ENCODE measurements around the gene GOLGA1. TPM values are rescaled to one million over a fixed set of nuclear protein-coding genes. Genes with fewer than 3 reads are reported as not detected.

GOLGA1 gene
- polyA plus RNA-seq, 1 of the 3 experiments (the other 2 are of a cell fraction) = 10.0 TPM

- Histone ChIP-seq H3K27me3 (ENCODE audit: insufficient read depth) (no peaks in the 10 kb centered on the region), H3K36me3 (replicated peaks in 1 of 2; ENCODE audit: control insufficient read depth in 1 of 2, insufficient read depth in 2 of 2, low read length in 1 of 2) (peaks cover 6 to 17% of the 10 kb centered on the region in 2 experiments), H3K4me3 (ENCODE audit: low read depth in 2 of 2, low read length in 1 of 2) (peak overlapping the region; percentile 85 to 94), H2AFZ (ENCODE audit: low read depth) (peak overlapping the region; percentile 90), H3K4me2 (peak overlapping the region; percentile 87), H3K27ac (ENCODE audit: low read depth in 2 of 2, low read length in 1 of 2) (peak overlapping the region; percentile 86 to 90), H3K9me3 (no peaks in the 10 kb centered on the region), H4K20me1 (ENCODE audit: insufficient read depth) (peaks cover 36% of the 10 kb centered on the region), H3K79me2 (ENCODE audit: insufficient read depth) (peaks cover 68% of the 10 kb centered on the region), H3K9ac (peak overlapping the region; percentile 90), H3K9me2 (no peaks in the 10 kb centered on the region), H3F3A (replicated peaks; ENCODE audit: insufficient read depth) (peaks cover 3% of the 10 kb centered on the region), H3K4me1 (ENCODE audit: control insufficient read depth in 1 of 2, insufficient read depth in 2 of 2, low read depth in 1 of 2, low read length in 1 of 2) (peaks cover 8 to 24% of the 10 kb centered on the region in 2 experiments; a peak in 3 of 4 replicates)
- ChIA-PET CTCF (interaction anchor here (0.6 to 2.0 kb wide), 7 partner anchors 9 to 275 kb away, joined by 3 to 9 read pairs (median 3); partner anchors contain the start of genes SCAI and WDR38), POLR2A (interaction anchor here (0.7 to 1.0 kb wide), 2 partner anchors 98 to 275 kb away, joined by 3 read pairs; partner anchors contain the start of genes NR6A1 and SCAI)
- DNase-seq = peak; percentile 99
- 0% methylated on average over 17 of the region's 101 CpGs for WGBS (ENCODE audit: low lambda C conversion rate)
- TF ChIP-seq PBX3 (IDR thresholded peaks at IDR 0.05) (peak; percentile 13; the same call in 1 of the 2 replicates), SIN3A (IDR thresholded peaks at IDR 0.05; ENCODE audit: borderline replicate concordance, low read depth, low read length) (0 out of 2 replicates have a peak, but pooled peaks have one; percentile 73), MAX (IDR thresholded peaks at IDR 0.05; ENCODE audit: low read depth) (peak; percentile 82), RAD21 (IDR thresholded peaks at IDR 0.05; ENCODE audit: low read length) (no peak; the same call in 1 of the 2 replicates), ELF1 (IDR thresholded peaks at IDR 0.05) (peak; percentile 76), ZBTB33 (IDR thresholded peaks at IDR 0.05; ENCODE audit: borderline replicate concordance, low read depth) (no peak), MEF2A (IDR thresholded peaks at IDR 0.05; ENCODE audit: borderline replicate concordance, low read depth) (no peak), USF1 (IDR thresholded peaks at IDR 0.05; ENCODE audit: borderline replicate concordance, low read depth) (no peak), NRF1 (IDR thresholded peaks at IDR 0.05; ENCODE audit: low read depth, low read length) (peak; percentile 66), POLR2AphosphoS5 (IDR thresholded peaks at IDR 0.05; ENCODE audit: low read depth, low read length) (peak; percentile 93), SMC3 (IDR thresholded peaks at IDR 0.05; ENCODE audit: low read depth, low read length) (no peak), TAF1 (IDR thresholded peaks at IDR 0.05; ENCODE audit: borderline replicate concordance, low read depth, low read length) (peak; percentile 91), MXI1 (IDR thresholded peaks at IDR 0.05; ENCODE audit: low read depth, low read length) (peak; percentile 96), CTCF (IDR thresholded peaks at IDR 0.05) (peak; percentile 48), TCF12 (IDR thresholded peaks at IDR 0.05) (peak; percentile 24; the same call in 1 of the 2 replicates), JUND (IDR thresholded peaks at IDR 0.05) (no peak), EZH2phosphoT487 (IDR thresholded peaks at IDR 0.05; ENCODE audit: borderline replicate concordance, low read depth) (no peak), GABPA (IDR thresholded peaks at IDR 0.05; ENCODE audit: low read depth) (peak; percentile 91), YY1 (IDR thresholded peaks at IDR 0.05; ENCODE audit: low read depth) (peak; percentile 38; the same call in 1 of the 2 replicates), CHD2 (IDR thresholded peaks at IDR 0.05; ENCODE audit: low read length, partially characterized antibody) (peak; percentile 63), REST (IDR thresholded peaks at IDR 0.05; ENCODE audit: low read depth, low read length) (0 out of 2 replicates have a peak, but pooled peaks have one; percentile 23)
These were observed 72.1 kb downstream of the GOLGA1 start for GRCh38 chr9:124868511-124869465.
